IMR-90 (cell line): ENCODE measurements around the gene SCFD1. TPM values are rescaled to one million over a fixed set of nuclear protein-coding genes. Genes with fewer than 3 reads are reported as not detected.

Experiments used
- ATAC-seq: fragments of 200-7000 bp; cut with Tn5 transposase; 2 replicates; pipeline ENCODE4 v1.9.1; 2020; ENCODE audit warnings: low read depth, mild to moderate bottlenecking, moderate library complexity
- BruUV-seq: library from RNA; stranded (reverse); fragments of 400-500 nt; replicated peaks from 2 replicates; lab custom pipeline; 2021; lab: Mats Ljungman, UMichigan
- CTCF ChIA-PET: fragments of 300-600 bp; formaldehyde crosslinking; extraction: SDS; loops from one replicate; lab custom pipeline; 2021; ENCODE audit warnings: antibody characterized with exemption; lab: Yijun Ruan, JAX
- POLR2A ChIA-PET: fragments of 300-600 bp; sonication (Branson Sonifier 250); formaldehyde crosslinking; loops from one replicate; lab custom pipeline; 2022; ENCODE audit warnings: antibody characterized with exemption; ENCODE audit not compliant: unreplicated experiment; lab: Charles Lee
- DNase-seq: peaks from one replicate; pipeline ENCODE4 v3.0.0; 2013
- H2AFZ ChIP-seq: replicated peaks from 2 replicates; pipeline ENCODE3; 2013; ENCODE audit warnings: low read length, mild to moderate bottlenecking; ENCODE audit not compliant: poor library complexity
- H2AK5ac ChIP-seq: 2 replicates; pipeline ENCODE4 v1.6.1; 2013; ENCODE audit warnings: low read depth, low read length, inconsistent platforms
- H2AK9ac ChIP-seq: replicated peaks from 2 replicates; pipeline ENCODE3; 2013; ENCODE audit warnings: mild to moderate bottlenecking, low read depth, low read length, moderate library complexity; ENCODE audit not compliant: poor library complexity
- H2BK120ac ChIP-seq: 2 replicates; pipeline ENCODE4 v1.6.1; 2013; ENCODE audit warnings: low read depth, low read length, inconsistent platforms
- H2BK15ac ChIP-seq: 3 replicates; pipeline ENCODE4 v1.6.1; 2013; ENCODE audit warnings: low read depth, low read length, inconsistent platforms
- H2BK20ac ChIP-seq: 2 replicates; pipeline ENCODE4 v1.6.1; 2013; ENCODE audit warnings: low read depth, mild to moderate bottlenecking, inconsistent platforms, low read length, moderate library complexity
- H2BK5ac ChIP-seq: 2 replicates; pipeline ENCODE4 v1.6.1; 2013; ENCODE audit warnings: mild to moderate bottlenecking, low read depth, low read length, inconsistent platforms; ENCODE audit not compliant: poor library complexity, severe bottlenecking
- H3K14ac ChIP-seq: replicated peaks from 2 replicates; pipeline ENCODE4 v1.6.1; 2013; ENCODE audit warnings: low read depth, low read length, inconsistent platforms
- H3K18ac ChIP-seq: 2 replicates; pipeline ENCODE4 v1.6.1; 2013; ENCODE audit warnings: low read depth, low read length, control low read depth
- H3K23ac ChIP-seq: 2 replicates; pipeline ENCODE4 v1.6.1; 2013; ENCODE audit warnings: low read depth, low read length, inconsistent platforms
- H3K27ac ChIP-seq: 2 replicates; pipeline ENCODE4 v1.5.1; 2013; ENCODE audit warnings: mild to moderate bottlenecking, control low read depth, low read length; ENCODE audit not compliant: insufficient read depth
- H3K27me3 ChIP-seq: 2 replicates; pipeline ENCODE4 v1.6.1; 2013; ENCODE audit warnings: low read length; ENCODE audit not compliant: control insufficient read depth, insufficient read depth
- H3K36me3 ChIP-seq: 2 replicates; pipeline ENCODE4 v1.6.1; 2013; ENCODE audit warnings: low read length, mixed read lengths; ENCODE audit not compliant: control insufficient read depth, insufficient read depth
- H3K4ac ChIP-seq: 2 replicates; pipeline ENCODE4 v1.6.1; 2013; ENCODE audit warnings: low read depth, low read length, inconsistent platforms
- H3K4me1 ChIP-seq: 2 replicates; pipeline ENCODE4 v1.6.1; 2013; ENCODE audit warnings: low read length, mixed read lengths; ENCODE audit not compliant: control insufficient read depth, insufficient read depth
- H3K4me2 ChIP-seq: 2 replicates; pipeline ENCODE4 v1.6.1; 2013; ENCODE audit warnings: low read depth, mild to moderate bottlenecking, control low read depth, low read length, moderate library complexity
- H3K4me3 ChIP-seq: 2 replicates; pipeline ENCODE4 v1.5.1; 2013; ENCODE audit warnings: low read depth, mild to moderate bottlenecking, control low read depth, low read length, moderate library complexity; ENCODE audit not compliant: insufficient read depth
- H3K56ac ChIP-seq: 2 replicates; pipeline ENCODE4 v1.6.1; 2013; ENCODE audit warnings: low read length, inconsistent platforms; ENCODE audit not compliant: insufficient read depth; ENCODE audit errors: extremely low read depth
- H3K79me1 ChIP-seq, 2 experiments: 2 replicates each; pipeline ENCODE4 v1.6.1; 2013; ENCODE audit warnings: low read length in 2 of 2, inconsistent platforms in 1 of 2, low read depth in 1 of 2
- H3K9ac ChIP-seq: 2 replicates; pipeline ENCODE4 v1.6.1; 2013; ENCODE audit warnings: low read depth, low read length, control low read depth
- H3K9me1 ChIP-seq: 2 replicates; pipeline ENCODE4 v1.6.1; 2013; ENCODE audit warnings: low read length, inconsistent platforms; ENCODE audit not compliant: insufficient read depth
- H3K9me3 ChIP-seq: 2 replicates; pipeline ENCODE4 v1.6.1; 2013; ENCODE audit warnings: low read length; ENCODE audit not compliant: control insufficient read depth, insufficient read depth
- H4K20me1 ChIP-seq: 2 replicates; pipeline ENCODE4 v1.6.1; 2013; ENCODE audit warnings: low read length, inconsistent platforms; ENCODE audit not compliant: insufficient read depth
- H4K5ac ChIP-seq: 2 replicates; pipeline ENCODE4 v1.6.1; 2013; ENCODE audit warnings: mild to moderate bottlenecking, low read depth, low read length, control low read depth
- H4K8ac ChIP-seq, 2 experiments: 2 replicates each; pipeline ENCODE4 v1.6.1; 2013; ENCODE audit warnings: low read depth in 2 of 2, low read length in 2 of 2, control low read depth in 1 of 2, inconsistent platforms in 1 of 2
- H4K91ac ChIP-seq: 2 replicates; pipeline ENCODE4 v1.6.1; 2013; ENCODE audit warnings: low read depth, low read length, inconsistent platforms; ENCODE audit not compliant: insufficient read depth
- FOS ChIP-seq: fragments of 150-350 bp; IDR thresholded peaks from 2 replicates; pipeline ENCODE4 v1.6.1; 2016; ENCODE audit warnings: low read depth, low read length
- MAFK ChIP-seq: IDR thresholded peaks from 2 replicates; pipeline ENCODE4 v1.6.1; 2012; ENCODE audit warnings: low read depth, low read length, improper control_type of control experiment
- MAZ ChIP-seq: IDR thresholded peaks from 2 replicates; pipeline ENCODE4 v1.6.1; 2012; ENCODE audit warnings: low read depth, mild to moderate bottlenecking, low read length, improper control_type of control experiment, moderate library complexity, borderline replicate concordance
- NFE2L2 ChIP-seq: fragments of 150-350 bp; IDR thresholded peaks from 2 replicates; pipeline ENCODE4 v1.6.1; 2016; ENCODE audit warnings: low read depth, mild to moderate bottlenecking, low read length
- RFX5 ChIP-seq: IDR thresholded peaks from 2 replicates; pipeline ENCODE4 v1.8.0; 2012; ENCODE audit warnings: low read depth, mild to moderate bottlenecking, low read length, moderate library complexity
- SMC3 ChIP-seq: fragments of 150-350 bp; IDR thresholded peaks from 2 replicates; pipeline ENCODE4 v1.6.1; 2016; ENCODE audit warnings: low read depth, mild to moderate bottlenecking, antibody characterized with exemption, low read length, moderate library complexity
- WGBS, 2 experiments: methylation state at CpG; one replicate each; pipeline versions ENCODE4 v1.1.5 to v1.1.7; 2013; ENCODE audit warnings: missing lambda C conversion rate in 2 of 2; ENCODE audit not compliant: insufficient read length in 1 of 2; ENCODE audit errors: extremely low coverage in 2 of 2; 5-methylcytosine and 5-hydroxymethylcytosine counted together
- dilution Hi-C: fragments of 300-500 bp; cut with HindIII; formaldehyde crosslinking; loops from one replicate; pipeline ENCODE4 v1.14.3; 2018; ENCODE audit warnings: low sequenced_read_pairs; ENCODE audit not compliant: unreplicated experiment
- in situ Hi-C: fragments of 300-500 bp; cut with MboI; formaldehyde crosslinking; loops from 3 replicates; pipeline ENCODE4 v1.14.3; 2019; ENCODE audit warnings: low sequenced_read_pairs, inconsistent platforms, mixed read lengths
- intact Hi-C: fragments of 100-400 bp; cut with micrococcal nuclease; formaldehyde crosslinking; loops from 2 replicates; pipeline ENCODE4 v1.10.0; 2022
- polyA plus RNA-seq, 3 experiments: library from polyadenylated mRNA; depleted of rRNA; stranded (reverse); fragments of >200 nt; gene quantifications; 2 replicates each; pipeline ENCODE4 v1.2.3, GENCODE V29; 2012; ENCODE audit warnings: low replicate concordance in 1 of 3
- total RNA-seq: library from RNA; depleted of rRNA; stranded (reverse); fragments of >200 nt; gene quantifications from 2 replicates; pipeline ENCODE4 v1.2.3, GENCODE V29; 2012
- TF ChIP-seq, protein P1 (sequence below): conservative IDR thresholded peaks from 2 replicates; pipeline ENCODE4 v1.5.1; 2012; ENCODE audit warnings: mild to moderate bottlenecking, low read depth, low read length, improper control_type of control experiment

Gene SCFD1
- total and polyA plus RNA-seq, 2 of the 4 experiments (the other 2 are of a cell fraction), result 51.4 to 74.0 TPM

DNA sequence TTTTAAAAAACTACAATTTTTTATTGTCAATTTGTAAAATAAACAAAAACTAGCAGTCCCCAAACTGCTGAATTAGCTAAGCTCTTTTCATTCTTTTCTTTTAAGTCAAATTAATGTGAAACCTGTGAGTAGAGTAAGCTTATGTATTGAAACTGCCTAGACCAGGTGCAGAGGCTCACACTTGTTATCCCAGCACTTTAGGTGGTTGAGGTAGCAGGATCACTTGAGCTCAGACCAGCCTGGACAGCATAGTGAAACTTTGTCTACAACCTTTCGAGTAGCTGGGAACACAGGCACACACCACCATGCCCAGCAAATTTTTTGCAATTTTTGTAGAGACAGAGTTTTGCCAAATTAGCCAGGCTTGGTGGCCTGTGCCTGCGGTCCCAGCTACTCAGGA is 26.4 kb downstream of the SCFD1 start:
- no peak overlapping the region for H2AK9ac ChIP-seq
- H3K27me3 ChIP-seq, result no peaks in the 10 kb centered on the region
- ATAC-seq (no peak), DNase-seq (no peak)
- H4K91ac ChIP-seq, result no peak overlapping the region
- H2AK5ac ChIP-seq, result no peak overlapping the region
- ChIA-PET CTCF (no interaction called here), POLR2A (no interaction called here)
- no peak overlapping the region for H2BK20ac ChIP-seq
- no peak overlapping the region for H3K56ac ChIP-seq
- H3K4ac ChIP-seq, result no peak overlapping the region
- no peak overlapping the region for H3K9ac ChIP-seq
- no CpG with 5 or more reads among the region's 2 CpGs for WGBS, 2 experiments
- BruUV-seq, result no TSS peak
- no peak overlapping the region for H4K8ac ChIP-seq
- H3K36me3 ChIP-seq, result peaks cover 19% of the 10 kb centered on the region
- H4K20me1 ChIP-seq, result no peaks in the 10 kb centered on the region; the same call in 1 of the 2 replicates
- H3K4me1 ChIP-seq, result no peaks in the 10 kb centered on the region
- no peak overlapping the region for H3K18ac ChIP-seq
- TF ChIP-seq RFX5 (no peak), FOS (no peak), SMC3 (no peak), NFE2L2 (no peak), MAFK (no peak), MAZ (no peak)
- TF ChIP-seq, protein P1, sequence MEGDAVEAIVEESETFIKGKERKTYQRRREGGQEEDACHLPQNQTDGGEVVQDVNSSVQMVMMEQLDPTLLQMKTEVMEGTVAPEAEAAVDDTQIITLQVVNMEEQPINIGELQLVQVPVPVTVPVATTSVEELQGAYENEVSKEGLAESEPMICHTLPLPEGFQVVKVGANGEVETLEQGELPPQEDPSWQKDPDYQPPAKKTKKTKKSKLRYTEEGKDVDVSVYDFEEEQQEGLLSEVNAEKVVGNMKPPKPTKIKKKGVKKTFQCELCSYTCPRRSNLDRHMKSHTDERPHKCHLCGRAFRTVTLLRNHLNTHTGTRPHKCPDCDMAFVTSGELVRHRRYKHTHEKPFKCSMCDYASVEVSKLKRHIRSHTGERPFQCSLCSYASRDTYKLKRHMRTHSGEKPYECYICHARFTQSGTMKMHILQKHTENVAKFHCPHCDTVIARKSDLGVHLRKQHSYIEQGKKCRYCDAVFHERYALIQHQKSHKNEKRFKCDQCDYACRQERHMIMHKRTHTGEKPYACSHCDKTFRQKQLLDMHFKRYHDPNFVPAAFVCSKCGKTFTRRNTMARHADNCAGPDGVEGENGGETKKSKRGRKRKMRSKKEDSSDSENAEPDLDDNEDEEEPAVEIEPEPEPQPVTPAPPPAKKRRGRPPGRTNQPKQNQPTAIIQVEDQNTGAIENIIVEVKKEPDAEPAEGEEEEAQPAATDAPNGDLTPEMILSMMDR, result no peak
- peaks cover 9 to 18% of the 10 kb centered on the region in 2 experiments for H3K79me1 ChIP-seq
- intact Hi-C loops, result no loop called here
- no peak overlapping the region for H3K14ac ChIP-seq
- H2BK120ac ChIP-seq, result no peak overlapping the region
- H2BK5ac ChIP-seq, result no peak overlapping the region
- H2AFZ ChIP-seq, result no peak overlapping the region
- H3K9me3 ChIP-seq, result peaks cover 4% of the 10 kb centered on the region; the same call in 1 of the 2 replicates
- no peak overlapping the region for H2BK15ac ChIP-seq
- H3K9me1 ChIP-seq, result no peaks in the 10 kb centered on the region
- dilution Hi-C loops, result no loop called here
- no peak overlapping the region for H4K5ac ChIP-seq
- H3K23ac ChIP-seq, result no peak overlapping the region
- no peak overlapping the region for H3K4me2 ChIP-seq
- in situ Hi-C loops, result no loop called here
- H3K27ac ChIP-seq, result no peak overlapping the region
- no peak overlapping the region for H3K4me3 ChIP-seq
